Kidney epithelial cell (primary cell): ENCODE data around the gene TENT5D. TPM values are rescaled to one million over a fixed set of nuclear protein-coding genes. Genes with fewer than 3 reads are reported as not detected.

ENCODE experiments used
- DNase-seq: peaks from one replicate; pipeline ENCODE4 v3.0.0-alpha.2; 2010; ENCODE audit warnings: low read depth
- H3K27me3 ChIP-seq: 2 replicates; pipeline ENCODE4 v1.6.0; 2011; ENCODE audit warnings: low read length; ENCODE audit not compliant: control insufficient read depth, insufficient read depth
- H3K36me3 ChIP-seq: 2 replicates; pipeline ENCODE4 v1.5.1; 2011; ENCODE audit warnings: low read length; ENCODE audit not compliant: control insufficient read depth, insufficient read depth
- H3K4me3 ChIP-seq: 2 replicates; pipeline ENCODE4 v1.5.1; 2011; ENCODE audit warnings: low read depth, mild to moderate bottlenecking, control low read depth, low read length
- CTCF ChIP-seq: IDR thresholded peaks from 2 replicates; pipeline ENCODE4 v1.5.1; 2011; ENCODE audit warnings: mild to moderate bottlenecking, moderate library complexity, low read length, control low read depth, inconsistent platforms; ENCODE audit not compliant: insufficient read depth, poor library complexity, severe bottlenecking
- total RNA-seq: library from RNA; depleted of rRNA; stranded (reverse); fragments of >200 nt; gene quantifications from 2 replicates; pipeline ENCODE4 v1.2.3, GENCODE V29; 2015

Gene TENT5D
- total RNA-seq, 1 donor from 2014 or later: 0.29 TPM

- no peak for DNase-seq
- TF ChIP-seq CTCF: no peak
- Histone ChIP-seq H3K27me3 (no peaks in the 10 kb centered on the region), H3K4me3 (no peak overlapping the region), H3K36me3 (no peaks in the 10 kb centered on the region)
Measured at GRCh38 chrX:80485543-80485942, 65.3 kb downstream of the TENT5D start.

GRCh38 chrX:80486299-80486698 is 66.1 kb downstream of the TENT5D start:
- Histone ChIP-seq H3K27me3 (no peaks in the 10 kb centered on the region), H3K36me3 (no peaks in the 10 kb centered on the region), H3K4me3 (no peak overlapping the region)
- no peak for TF ChIP-seq CTCF
- no peak for DNase-seq

- H3K4me3 ChIP-seq: no peak overlapping the region
- no peak for DNase-seq
- no peak for TF ChIP-seq CTCF
- H3K36me3 ChIP-seq: no peaks in the 10 kb centered on the region
- H3K27me3 ChIP-seq: no peaks in the 10 kb centered on the region
Measured at GRCh38 chrX:80489166-80489565, 68.9 kb downstream of the TENT5D start.
